ENCODE results near the gene MTUS2.

The MTUS2 gene

GRCh38 chr13:29039212-29039611, 219.1 kb downstream of the MTUS2 start:
- DNase-seq, result no peak

GRCh38 chr13:29046588-29046987, 226.4 kb downstream of the MTUS2 start:
- DNase-seq, result no peak

- DNase-seq, result no peak
These were observed 229.4 kb downstream of the MTUS2 start for GRCh38 chr13:29049524-29049923.

- no peak for DNase-seq
These were observed 230.6 kb downstream of the MTUS2 start for GRCh38 chr13:29050719-29051118.

GRCh38 chr13:29059800-29060199, 239.7 kb downstream of the MTUS2 start:
- no peak for DNase-seq

- no peak for DNase-seq
These were observed 245.0 kb downstream of the MTUS2 start for GRCh38 chr13:29065142-29065541.

- DNase-seq, result no peak
These were observed 247.3 kb downstream of the MTUS2 start for GRCh38 chr13:29067306-29067945.

GRCh38 chr13:29073755-29074154, 253.6 kb downstream of the MTUS2 start:
- no peak for DNase-seq

GRCh38 chr13:29077051-29077813, 257.1 kb downstream of the MTUS2 start:
- DNase-seq, result no peak

- peak; percentile 53 to 73 for DNase-seq
These were observed 260.9 kb downstream of the MTUS2 start for GRCh38 chr13:29081036-29081435.

- no peak for DNase-seq
These were observed 261.7 kb downstream of the MTUS2 start for GRCh38 chr13:29081697-29082440.

GRCh38 chr13:29099781-29100406, 279.8 kb downstream of the MTUS2 start:
- no peak for DNase-seq

- DNase-seq, result no peak
These were observed 280.6 kb downstream of the MTUS2 start for GRCh38 chr13:29100758-29101157.

- no peak for DNase-seq
These were observed 281.3 kb downstream of the MTUS2 start for GRCh38 chr13:29101409-29101808.

GRCh38 chr13:29101905-29102304, 281.8 kb downstream of the MTUS2 start:
- no peak for DNase-seq

- no peak for DNase-seq
These were observed 283.1 kb downstream of the MTUS2 start for GRCh38 chr13:29103065-29103800.

GRCh38 chr13:29104461-29104860, 284.3 kb downstream of the MTUS2 start:
- DNase-seq, result no peak

- DNase-seq, result no peak
These were observed 285.6 kb downstream of the MTUS2 start for GRCh38 chr13:29105779-29106178.

GRCh38 chr13:29106651-29107050, 286.5 kb downstream of the MTUS2 start:
- DNase-seq, result no peak

- no peak for DNase-seq
These were observed 288.1 kb downstream of the MTUS2 start for GRCh38 chr13:29108068-29108786.

GRCh38 chr13:29109987-29110386, 289.8 kb downstream of the MTUS2 start:
- DNase-seq, result no peak

- no peak for DNase-seq
These were observed 291.3 kb downstream of the MTUS2 start for GRCh38 chr13:29111446-29111845.

Measured in CD4-positive, alpha-beta T cell treated with Interleukin-4 for 1 hour (primary cell).